Endometrium (tissue), 2 donors: ENCODE results near the gene KIF7.

ENCODE experiments used
- FAIRE-seq: peaks from 2 replicates; lab custom pipeline; 2012; peaks lifted over from hg19 to GRCh38; lab: Jason Lieb, UNC
- donor health status: control.
- donor health status: control.

The KIF7 gene

DNA sequence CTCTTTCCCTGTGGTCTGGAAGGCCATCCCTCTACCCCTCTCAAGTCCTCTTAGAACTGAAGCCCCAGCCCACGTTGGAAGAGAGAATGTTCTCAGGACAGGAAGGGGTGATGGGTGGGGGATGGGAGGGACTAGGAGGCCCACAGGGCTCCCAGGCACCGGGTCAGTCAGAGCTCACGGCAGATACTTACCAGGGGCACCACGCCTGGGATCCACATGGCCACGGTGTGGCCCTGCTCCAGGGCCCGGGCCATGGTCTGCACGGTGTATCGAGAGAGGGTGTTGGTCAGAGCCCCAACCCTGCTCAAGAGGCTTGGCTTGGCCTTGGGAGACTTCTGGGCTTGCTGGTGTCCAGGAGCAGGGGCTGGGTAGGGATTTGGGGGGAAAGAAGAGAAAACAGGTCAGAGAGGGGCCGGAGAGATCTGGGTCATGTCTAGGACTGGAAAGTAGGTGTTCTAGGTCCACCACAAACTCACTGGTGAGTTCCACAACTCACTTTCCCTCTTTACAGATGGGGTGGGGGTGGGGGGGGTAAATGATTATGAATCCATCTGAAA, 14.1 kb upstream of the KIF7 start:
- FAIRE-seq, result no peak

DNA sequence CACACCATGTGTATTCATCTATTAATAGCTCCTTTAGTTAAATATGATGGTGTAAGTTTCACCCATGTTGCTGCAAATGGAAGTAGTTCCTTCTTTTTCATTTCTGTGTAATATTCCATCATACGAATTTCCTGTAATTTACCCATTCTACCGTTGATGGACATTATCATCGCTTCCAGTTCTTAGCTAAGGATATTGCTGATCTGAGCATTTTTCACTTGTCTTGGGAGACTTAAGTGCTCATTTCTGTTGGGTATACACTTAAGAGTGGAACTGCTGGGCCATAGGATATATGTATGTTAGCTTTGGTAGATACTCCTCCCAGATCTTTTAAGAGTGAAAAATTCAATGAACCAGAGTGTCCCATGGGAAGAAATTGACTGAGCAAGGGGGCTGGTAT, 12.9 kb upstream of the KIF7 start:
- no peak for FAIRE-seq

DNA sequence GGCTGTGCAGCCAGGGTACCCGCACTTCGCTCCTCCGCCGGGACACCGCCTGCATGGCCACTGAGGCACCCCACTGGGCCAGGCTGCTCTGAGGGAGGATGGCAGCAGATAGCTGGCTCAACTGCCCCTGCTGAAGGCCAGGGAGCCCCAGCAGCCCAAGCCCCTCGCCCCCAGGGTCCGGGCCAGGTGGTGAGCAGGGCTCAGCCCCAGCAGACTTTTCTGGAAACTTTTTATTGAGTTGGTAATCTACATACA, 12.4 kb upstream of the KIF7 start:
- FAIRE-seq, result no peak

DNA sequence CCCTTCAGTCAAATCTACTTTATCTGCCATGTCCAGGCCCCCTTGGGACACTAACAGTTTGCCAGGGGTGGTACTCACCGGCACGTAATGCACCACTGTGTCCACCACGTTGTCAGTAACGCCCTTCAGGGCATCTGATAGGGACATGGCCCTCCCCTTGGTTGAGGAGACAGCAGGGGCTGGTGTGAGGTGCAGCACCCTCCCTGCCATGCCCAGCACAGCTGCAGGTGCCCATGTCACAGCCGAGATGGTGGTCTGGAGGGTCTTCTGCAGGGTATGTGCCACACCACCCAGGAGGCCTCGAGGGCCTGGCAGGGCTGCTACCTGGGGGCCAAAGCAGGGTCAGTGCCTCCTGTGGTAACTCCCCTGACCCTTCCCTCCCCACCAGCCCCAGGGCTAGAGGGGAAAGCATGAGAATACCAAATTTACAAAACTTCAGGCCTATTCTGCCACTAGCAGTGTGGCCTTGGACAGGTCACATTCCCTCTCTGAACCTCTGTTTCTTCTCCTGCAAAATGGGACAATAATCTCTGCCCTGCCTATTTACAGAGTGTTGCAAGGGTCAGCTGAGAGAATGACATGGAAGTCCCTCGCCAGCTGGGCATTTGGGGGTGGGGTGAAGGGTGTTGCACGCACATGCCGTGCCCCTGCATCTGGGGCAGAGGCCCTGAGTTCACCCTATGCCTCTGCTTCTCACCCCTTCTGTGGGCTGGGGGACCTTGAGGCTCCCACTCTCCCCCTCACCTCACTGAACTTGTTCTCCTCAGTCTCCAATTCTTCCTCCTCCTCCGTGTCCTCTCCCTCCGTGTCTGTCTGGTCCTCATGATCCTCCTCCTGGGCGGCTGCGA, 11.8 kb upstream of the KIF7 start:
- no peak for FAIRE-seq

DNA sequence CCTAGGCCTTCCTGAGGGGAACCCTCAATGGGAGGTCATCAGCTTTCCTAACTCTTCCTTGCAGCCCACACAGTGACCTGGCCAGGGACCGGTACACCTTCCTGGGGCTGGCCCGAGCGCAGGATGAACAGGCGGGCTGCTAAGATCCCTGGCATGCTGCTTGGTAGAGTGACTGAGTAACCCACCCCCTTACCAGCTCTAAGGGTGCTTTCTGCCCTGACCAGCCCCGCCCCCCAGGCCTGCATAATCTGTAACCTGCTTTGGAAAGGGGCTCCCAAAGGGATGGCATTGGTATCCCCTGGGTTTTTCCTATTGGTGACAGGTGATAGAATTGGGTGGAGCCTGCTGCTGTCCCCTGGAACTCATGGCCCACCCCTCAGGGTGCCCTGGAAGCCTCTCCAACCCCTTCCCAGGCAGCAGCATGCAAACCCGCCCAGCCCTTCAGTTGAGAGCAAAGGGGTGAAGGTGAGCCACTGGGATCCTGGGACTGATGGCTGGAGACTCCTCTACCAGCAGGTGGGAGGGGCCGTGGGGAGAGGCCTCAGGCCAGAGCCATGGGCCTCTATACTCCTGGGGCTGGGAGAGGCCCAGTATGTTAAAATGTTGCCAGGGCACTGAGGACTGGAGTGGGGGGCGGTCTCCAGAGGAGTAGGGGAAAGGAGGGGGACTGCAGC, 11.1 kb upstream of the KIF7 start:
- FAIRE-seq, result no peak

DNA sequence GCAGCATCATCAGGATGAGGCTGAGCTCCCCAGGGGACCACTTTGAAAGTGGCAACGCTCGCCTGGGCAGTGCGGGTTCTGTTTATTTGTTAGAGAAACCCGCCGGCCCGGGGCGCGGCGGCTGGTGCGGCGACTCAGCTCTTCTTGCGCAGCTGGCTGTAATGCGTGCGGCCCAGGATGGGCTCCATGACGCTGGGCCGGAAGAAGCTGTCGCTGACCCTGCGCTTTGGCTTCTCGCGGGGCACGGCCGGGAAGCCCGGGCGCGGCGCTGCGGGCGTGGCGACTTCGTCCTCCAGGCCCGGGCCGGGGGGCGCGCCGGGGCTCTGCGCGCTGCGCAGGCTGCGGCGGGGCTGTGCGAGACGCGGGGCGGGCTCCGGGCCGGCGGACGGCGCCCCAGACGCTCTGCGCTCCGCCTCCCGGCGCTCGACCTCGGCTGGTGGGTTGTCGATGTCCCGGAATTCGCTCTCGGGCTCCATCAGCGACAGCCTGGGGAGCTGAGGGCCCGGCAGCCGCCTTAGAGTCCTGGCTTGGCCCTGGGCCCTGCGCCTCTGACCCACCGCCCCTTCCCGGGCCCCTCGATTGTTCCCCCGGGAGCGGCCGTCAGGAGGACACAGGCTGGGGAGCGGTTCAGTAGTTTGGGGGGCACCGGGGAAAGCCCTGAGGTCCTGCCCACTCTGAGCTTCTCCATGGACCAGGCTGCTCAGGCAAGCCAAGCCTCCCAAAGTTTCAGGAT, 10.3 kb upstream of the KIF7 start:
- no peak for FAIRE-seq

DNA sequence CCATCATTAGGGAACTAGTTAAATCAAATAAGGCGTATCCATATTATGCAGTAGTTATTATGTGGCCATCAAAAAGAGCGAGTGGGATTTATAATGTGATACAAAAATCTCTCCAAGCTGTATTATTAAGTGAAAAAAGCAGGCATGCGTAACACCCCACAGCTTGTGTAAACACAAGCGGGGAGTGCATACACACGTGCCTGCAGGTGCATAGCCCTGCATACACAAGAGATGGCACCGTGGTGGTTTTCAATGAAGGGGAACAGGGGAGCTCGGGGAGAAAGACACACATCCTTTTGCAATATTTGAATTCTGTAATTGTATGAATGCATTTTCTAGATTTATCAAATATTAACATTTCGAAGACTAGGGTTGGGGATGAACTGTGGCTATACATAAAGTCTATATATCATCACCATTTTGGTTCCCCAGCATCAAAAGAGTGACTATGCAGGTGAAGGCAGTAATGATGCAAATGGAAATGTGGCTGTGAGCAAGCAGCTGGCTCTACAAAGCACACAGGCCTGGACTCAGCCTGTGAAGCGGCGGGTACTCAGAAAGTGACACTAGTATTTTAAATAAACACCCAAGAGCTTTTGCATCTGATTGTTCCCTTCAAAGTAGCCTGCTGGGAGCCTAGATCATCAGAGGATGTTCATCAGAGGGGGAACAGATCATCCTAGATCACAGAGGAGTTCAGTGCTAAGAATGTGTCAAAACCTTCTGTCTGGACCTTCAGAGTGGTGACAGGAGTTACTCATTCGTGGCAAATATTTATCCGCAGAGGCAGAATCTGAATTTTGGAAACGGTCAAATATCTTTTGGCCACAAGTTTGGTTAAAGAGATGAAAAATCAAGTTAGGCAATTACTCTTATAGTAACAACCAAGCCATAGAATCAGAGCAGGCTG, 9.4 kb upstream of the KIF7 start:
- FAIRE-seq, result no peak

DNA sequence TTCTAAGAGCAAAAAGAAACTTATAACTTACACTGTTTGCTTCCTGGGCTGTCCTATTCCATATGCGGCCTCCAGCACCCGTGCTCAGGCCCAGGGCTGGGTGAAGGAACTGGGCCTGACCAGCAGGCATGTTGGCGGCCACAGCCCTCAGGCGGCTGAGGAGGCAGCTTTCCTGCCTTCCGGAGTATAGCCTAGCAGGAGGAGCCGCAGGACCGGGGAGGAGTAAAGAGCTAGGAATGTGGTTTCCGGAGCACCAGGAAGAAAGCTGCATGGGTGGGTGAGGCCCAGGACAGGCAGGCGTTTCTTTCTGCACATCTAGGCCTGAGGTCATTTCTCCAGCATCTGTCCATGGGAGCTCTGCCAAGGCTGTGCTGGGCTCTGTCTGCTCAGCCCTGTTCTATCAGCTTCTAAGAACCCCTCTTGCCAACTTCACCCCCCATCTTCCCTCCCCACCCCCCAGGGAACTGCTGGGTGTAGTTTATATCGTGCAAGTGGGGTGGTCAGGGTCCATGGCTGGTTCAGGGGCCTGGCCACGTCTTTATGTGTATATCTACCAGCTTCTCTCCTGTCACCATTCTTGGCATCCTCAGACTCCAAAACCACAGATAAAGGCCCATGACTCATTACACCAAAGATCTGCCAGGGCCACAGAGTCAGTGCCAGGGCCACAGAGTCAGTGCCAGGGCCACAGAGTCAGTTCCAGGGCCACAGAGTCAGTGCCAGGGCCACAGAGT, 7.8 kb upstream of the KIF7 start:
- no peak for FAIRE-seq

DNA sequence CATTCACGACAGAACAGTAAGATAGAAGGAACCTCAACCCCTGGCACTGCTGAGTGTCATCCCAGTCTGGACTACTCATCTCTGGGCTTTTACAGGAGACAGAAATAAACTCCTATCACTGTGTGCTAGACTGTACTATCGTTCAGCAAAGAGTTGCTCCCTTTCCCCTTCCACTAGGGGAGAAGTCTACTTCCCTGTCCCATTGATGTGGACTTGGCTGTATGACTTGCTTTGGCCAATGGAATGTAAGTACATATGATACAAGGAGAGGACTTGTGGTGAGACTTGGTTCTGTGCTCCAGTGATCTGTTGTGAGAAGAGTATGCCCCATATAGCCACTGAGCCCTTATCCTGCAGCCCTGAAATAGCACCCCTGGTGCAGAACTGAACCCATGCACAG, 5.3 kb upstream of the KIF7 start:
- FAIRE-seq, result no peak

DNA sequence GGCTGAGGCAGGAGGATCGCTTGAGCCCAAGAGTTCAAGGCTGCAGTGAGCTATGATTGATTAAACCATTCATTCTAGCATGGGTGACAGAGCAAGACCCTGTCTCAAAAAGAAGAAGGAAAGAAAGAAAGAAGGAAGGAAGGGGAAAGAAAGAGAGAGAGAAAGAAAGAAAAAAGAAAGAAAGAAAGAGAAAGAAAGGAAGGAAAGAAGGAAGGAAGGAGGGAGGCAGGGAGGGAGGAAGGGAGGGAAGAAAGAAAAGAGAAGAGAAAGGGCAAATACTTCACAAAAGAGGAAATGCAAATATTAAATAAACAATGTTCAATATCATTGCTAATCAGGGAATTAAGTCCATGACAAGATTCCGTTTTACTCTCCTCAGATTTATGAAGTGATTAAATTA, 4.0 kb upstream of the KIF7 start:
- no peak for FAIRE-seq

DNA sequence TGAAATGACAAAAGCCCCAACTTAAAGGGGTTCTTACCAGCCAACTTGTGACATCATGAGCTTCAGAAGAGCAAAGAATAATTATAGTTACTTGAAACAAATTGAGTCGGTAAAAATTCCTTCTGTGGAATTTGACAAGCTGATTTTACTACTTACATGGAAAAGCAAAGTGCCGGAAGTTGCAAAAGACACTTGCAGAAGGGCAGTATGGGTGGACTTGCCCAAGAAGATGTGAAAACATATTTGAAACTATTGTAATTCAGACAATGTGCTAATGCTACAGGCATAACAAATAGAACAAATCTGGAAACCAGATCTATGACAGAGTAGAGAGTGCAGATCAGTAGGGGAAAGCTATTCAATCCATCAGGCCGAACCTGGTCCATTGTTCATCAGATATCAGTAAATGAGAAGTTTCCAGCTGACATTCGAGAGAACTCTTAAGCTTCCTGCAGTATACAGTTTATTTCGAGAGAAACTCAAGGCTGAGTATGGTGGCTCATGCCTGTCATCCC, 2.5 kb upstream of the KIF7 start:
- no peak for FAIRE-seq

DNA sequence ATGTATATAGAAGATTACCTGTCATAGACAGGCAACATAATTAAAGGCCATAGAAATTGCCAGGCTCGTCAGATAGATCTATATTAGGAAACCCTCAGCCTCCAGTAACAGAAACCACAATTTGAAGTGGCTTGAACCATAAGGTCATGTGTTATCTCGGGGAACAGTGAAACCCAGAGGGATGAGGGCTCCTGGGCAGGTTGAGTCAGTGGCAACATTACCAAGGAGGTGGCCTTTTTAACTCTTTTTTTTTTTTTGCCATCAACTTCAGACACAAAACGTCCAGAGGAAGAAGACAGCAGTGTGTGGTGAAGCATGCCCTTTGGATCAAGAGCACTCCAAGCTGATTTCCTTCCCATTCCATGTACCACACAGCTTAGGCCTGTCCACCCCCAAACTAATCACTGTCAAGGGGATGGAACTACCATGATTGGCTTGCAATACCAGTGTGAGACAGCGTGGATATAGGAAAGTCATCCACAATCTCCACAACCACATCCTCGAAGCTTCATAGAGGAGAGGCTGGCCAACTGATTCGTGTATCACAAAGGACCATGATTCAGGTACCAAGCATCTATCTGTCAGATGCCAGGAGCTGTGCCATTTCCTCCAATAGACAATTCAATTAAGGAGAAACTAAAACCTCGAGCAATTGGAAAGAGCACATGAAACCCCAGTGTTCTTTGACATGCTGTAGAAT, 999 bp upstream of the KIF7 start:
- FAIRE-seq, result no peak

DNA sequence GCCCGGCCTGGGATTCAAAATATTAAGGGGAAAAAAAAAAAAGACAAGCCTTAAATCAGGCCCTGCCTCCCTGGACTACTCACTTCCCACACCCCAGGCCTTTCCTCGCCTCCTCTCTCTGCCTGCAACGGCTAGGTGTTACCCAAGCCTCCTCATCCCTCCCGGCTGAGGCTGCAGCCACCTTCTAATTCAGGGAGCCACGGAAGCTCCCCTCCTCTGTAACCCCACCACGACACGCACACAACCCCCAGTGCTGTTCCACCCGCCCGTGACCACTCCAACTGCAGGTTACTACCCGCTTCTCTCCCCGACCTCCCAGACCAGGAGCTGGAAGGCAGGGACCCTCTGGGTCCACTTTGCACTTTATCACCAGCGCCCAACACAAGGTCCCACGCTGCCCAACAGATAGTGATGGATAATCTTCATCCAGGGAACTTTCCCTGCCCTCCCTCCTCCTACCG, 936 bp downstream of the KIF7 start:
- no peak for FAIRE-seq

DNA sequence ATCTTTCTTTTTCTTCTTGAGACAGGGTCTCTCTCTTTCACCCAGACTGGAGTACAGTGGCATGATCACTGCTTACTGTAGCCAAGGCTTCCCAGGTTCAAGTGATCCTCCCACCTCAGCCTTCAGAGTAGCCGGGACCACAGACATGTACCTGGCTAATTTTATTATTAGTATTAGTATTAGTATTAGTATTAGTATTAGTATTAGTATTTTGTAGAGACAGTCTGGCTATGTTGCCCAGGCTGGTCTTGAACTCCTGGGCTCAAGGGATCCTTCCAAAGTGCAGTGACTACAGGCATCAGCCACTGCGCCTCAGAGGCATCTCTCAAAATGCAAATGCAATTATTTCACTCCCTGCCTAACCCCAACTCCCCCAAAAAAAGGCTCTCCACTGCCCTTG, 1.7 kb downstream of the KIF7 start:
- no peak for FAIRE-seq

DNA sequence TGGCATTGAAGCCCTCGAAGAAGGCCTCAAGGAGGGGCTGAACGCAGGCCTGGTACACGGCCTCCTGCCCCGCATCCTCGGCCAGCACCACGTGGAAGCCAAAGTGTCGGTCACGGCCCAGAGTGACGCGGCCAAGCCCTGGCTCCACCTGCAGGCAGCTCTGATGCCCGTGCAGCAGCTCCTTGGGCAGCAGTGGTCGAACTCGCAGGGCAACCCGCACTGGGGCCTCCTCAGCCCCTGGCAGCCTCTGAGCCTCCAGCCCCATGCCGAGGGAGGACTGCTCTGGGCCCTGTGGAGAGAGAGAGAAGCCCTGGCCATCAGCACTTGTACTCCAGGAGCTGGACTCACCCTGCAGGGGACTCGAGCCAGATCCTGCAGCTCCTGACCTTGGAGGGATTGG, 2.6 kb downstream of the KIF7 start:
- no peak for FAIRE-seq

DNA sequence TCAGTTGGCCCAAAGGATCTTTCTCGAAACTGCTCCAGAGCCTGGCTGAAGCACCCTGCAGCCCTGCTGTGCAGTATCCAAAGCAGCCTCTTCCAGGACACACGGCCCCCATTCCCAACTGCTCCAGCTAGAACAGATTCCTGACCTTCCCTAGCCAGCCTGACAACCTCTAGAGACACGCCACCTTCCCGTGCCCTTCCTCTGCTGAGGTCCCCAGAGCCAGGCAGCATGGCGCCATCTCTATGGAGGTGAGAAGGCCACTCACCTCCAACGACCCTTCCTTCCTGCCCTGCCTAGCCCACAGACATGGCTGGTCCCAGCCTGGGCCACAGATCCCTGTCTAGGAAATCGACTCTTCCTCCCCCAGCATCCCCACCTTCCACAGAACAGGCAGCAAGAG, 3.1 kb downstream of the KIF7 start:
- no peak for FAIRE-seq

DNA sequence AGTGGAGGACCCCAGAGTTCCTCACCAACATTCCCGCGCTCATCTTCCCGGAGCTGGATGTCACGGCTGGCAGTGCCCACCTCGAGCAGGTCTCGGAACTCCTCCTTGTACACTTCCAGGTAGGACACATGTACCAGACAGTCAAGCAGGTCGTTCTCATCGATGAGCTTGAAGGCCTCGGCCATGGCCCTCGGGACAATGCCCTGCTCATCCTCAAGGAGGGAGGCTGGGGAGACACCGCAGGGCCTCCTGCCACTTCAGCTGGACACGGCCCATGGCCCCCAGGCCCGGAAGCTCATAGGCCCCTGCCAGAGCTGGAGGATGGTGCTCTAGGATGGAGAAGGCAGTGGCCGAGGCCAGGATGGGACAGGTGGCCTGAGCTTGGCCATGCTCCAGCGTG, 5.6 kb downstream of the KIF7 start:
- FAIRE-seq, result no peak

DNA sequence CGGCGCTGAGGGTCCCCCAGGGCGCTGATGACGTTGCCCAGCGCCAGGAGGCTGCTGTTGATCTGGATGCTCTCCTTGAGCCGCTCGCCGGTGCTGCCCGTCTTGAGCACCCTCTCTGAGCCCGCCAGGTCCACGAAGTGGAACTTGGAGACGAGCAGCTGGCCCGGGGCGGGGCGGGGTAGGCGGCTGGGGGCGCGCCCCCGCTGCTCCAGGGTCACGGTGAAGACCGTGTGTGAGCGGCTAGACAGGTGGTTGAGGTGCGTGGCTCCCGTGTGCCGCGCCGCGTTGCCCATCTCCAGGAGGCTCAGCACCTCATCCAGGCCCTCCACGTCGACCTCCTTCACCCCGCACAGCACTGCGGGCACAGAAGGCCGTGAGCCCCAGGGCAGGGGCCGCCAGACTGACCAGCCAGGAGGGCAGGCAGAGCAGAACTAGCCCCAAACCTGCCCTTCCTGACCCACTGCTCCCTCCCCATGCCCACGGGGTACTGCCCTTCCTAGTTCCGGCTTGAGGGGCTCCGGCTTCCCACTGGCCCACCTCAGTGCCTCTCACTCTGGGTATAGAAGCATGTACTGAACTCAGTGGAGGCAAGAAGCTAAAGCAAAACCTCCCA, 6.1 kb downstream of the KIF7 start:
- FAIRE-seq, result no peak

DNA sequence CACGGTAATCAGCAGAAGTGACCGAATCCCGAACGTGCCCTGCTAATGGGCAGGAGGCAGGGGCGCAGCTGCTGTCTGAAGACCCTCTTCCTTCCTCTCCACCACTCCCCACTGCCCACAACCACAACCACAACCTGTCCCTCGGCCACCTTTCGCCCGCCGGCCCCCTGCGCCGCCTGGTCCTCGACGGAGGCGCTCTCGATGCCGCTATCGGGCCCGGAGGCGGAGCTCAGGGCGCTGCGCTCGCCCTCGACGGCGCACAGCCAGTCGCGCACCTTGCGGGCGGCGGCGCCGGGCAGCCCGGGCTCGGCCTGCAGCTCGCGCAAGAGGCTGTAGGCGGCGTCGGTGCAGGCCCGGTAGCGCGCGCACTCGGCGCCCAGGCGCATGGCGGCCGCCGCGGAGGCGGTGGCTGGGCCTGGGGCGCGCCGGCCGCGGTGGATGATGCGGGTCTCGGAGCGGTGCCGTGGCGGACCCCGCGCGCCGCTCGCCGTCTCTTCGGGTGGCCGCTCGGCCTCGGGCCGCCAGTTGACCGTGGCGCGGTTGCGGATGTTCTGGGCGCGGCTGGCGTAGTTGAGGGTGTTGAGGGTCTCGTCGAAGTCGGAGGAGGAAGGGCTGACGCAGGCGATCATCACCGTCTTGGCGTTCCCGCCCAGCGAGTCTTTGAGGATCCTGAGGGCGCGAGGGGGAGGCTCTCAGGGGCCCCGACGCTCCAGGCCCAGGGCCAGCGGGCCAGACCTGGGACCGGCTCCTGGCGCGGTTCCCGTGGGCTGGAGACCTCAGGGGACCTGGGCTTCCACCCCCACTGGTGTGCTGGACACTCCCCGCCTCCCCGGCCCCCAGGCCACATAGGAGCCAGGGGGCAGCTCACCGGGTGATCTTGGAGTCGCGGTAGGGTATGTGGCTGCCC, 6.9 kb downstream of the KIF7 start:
- FAIRE-seq, result no peak
